B cell (primary cell): Measurements from ENCODE around the gene CTSO. TPM values are rescaled to one million over a fixed set of nuclear protein-coding genes. Genes with fewer than 3 reads are reported as not detected.
"Not testable (repeated sequence)": the region's sequence is repeated elsewhere in the genome, so short reads cannot be mapped to it uniquely, and the experiment has no call there.

Source experiments
- ATAC-seq: fragments of 200-7000 bp; cut with Tn5 transposase; one replicate; pipeline ENCODE4 v1.10.0; 2021; ENCODE audit warnings: low read depth, mild to moderate bottlenecking, moderate number of reproducible peaks, moderate library complexity
- CTCF ChIA-PET: fragments of 350-600 bp; sonication (Branson Sonifier 250); formaldehyde crosslinking; loops from one replicate; lab custom pipeline; 2021; ENCODE audit warnings: antibody characterized with exemption, inconsistent platforms; lab: Charles Lee
- POLR2A ChIA-PET: fragments of 350-600 bp; sonication (Branson Sonifier 250); formaldehyde crosslinking; loops from one replicate; lab custom pipeline; 2021; ENCODE audit warnings: antibody characterized with exemption; lab: Charles Lee
- DNase-seq: peaks from one replicate; pipeline ENCODE4 v3.0.0; 2013
- H2AFZ ChIP-seq: 2 replicates; pipeline ENCODE4 v1.6.1; 2012; ENCODE audit warnings: mild to moderate bottlenecking, low read depth, low read length; ENCODE audit not compliant: insufficient read depth, poor library complexity, severe bottlenecking
- H3K27ac ChIP-seq, 2 donors: 1 replicate in 1 of 2; 2 replicates in 1 of 2; pipeline ENCODE4 v1.5.1; 2012 to 2013; ENCODE audit warnings: low read length in 2 of 2, mild to moderate bottlenecking in 2 of 2, moderate library complexity in 1 of 2
- H3K27me3 ChIP-seq, 4 experiments: fragments of 200-600 bp in 1 of 4; sonication (generic) in 1 of 4; replicated peaks in 1 of 4; 1 replicate in 2 of 4; 2 replicates in 2 of 4; pipeline versions ENCODE4 v1.6.1 to v1.7.0; 2013 to 2016; ENCODE audit warnings: low read length in 3 of 4, mild to moderate bottlenecking in 2 of 4, mixed read lengths in 1 of 4, moderate library complexity in 1 of 4; ENCODE audit not compliant: insufficient read depth in 4 of 4, control insufficient read depth in 3 of 4; ENCODE audit errors: control extremely low read depth in 1 of 4
- H3K36me3 ChIP-seq, 2 experiments: replicated peaks in 1 of 2; 1 replicate in 1 of 2; 2 replicates in 1 of 2; pipeline versions ENCODE4 v1.6.1 to v1.7.1; 2013; ENCODE audit warnings: low read length in 1 of 2; ENCODE audit not compliant: insufficient read depth in 2 of 2, control insufficient read depth in 1 of 2; ENCODE audit errors: control extremely low read depth in 1 of 2, extremely low read depth in 1 of 2
- H3K4me1 ChIP-seq, 2 donors: fragments of 200-600 bp in 1 of 2; sonication (generic) in 1 of 2; 1 replicate in 1 of 2; 2 replicates in 1 of 2; pipeline versions ENCODE4 v1.5.1 to v1.6.1; 2013 to 2017; ENCODE audit warnings: low read length in 2 of 2; ENCODE audit not compliant: control insufficient read depth in 2 of 2, insufficient read depth in 2 of 2
- H3K4me2 ChIP-seq: replicated peaks from 2 replicates; pipeline ENCODE3; 2012; ENCODE audit warnings: mild to moderate bottlenecking, low read depth, low read length; ENCODE audit not compliant: poor library complexity, severe bottlenecking
- H3K4me3 ChIP-seq, 5 experiments: fragments of 200-600 bp in 1 of 5; sonication (generic) in 1 of 5; 1 replicate in 3 of 5; 2 replicates in 2 of 5; pipeline versions ENCODE4 v1.5.1 to v1.7.0; 2011 to 2016; ENCODE audit warnings: low read length in 4 of 5, mild to moderate bottlenecking in 4 of 5, low read depth in 2 of 5, control low read depth in 1 of 5, moderate library complexity in 1 of 5; ENCODE audit not compliant: insufficient read depth in 1 of 5; ENCODE audit errors: control extremely low read depth in 1 of 5, extremely low read depth in 1 of 5
- H3K79me2 ChIP-seq: fragments of 200-600 bp; sonication (generic); one replicate; pipeline ENCODE4 v1.6.0; 2016; ENCODE audit warnings: low read length; ENCODE audit not compliant: control insufficient read depth, insufficient read depth
- H3K9ac ChIP-seq: fragments of 200-600 bp; sonication (generic); 2 replicates; pipeline ENCODE4 v1.6.1; 2017; ENCODE audit warnings: mild to moderate bottlenecking, low read length, moderate library complexity
- H3K9me3 ChIP-seq, 3 donors: one replicate each; pipeline versions ENCODE4 v1.6.1 to v1.7.1; 2013; ENCODE audit warnings: low read length in 2 of 3; ENCODE audit not compliant: control insufficient read depth in 2 of 3, insufficient read depth in 1 of 3; ENCODE audit errors: control extremely low read depth in 1 of 3
- H4K20me1 ChIP-seq: 2 replicates; pipeline ENCODE4 v1.6.0; 2012; ENCODE audit warnings: mild to moderate bottlenecking, low read length; ENCODE audit not compliant: insufficient read depth, control insufficient read depth, poor library complexity, severe bottlenecking
- H3K27ac Mint-ChIP-seq: one replicate; pipeline ENCODE4 v1.8.0; 2021; ENCODE audit warnings: mixed read lengths
- H3K27me3 Mint-ChIP-seq: one replicate; pipeline ENCODE4 v1.8.0; 2021; ENCODE audit warnings: mixed read lengths
- H3K4me1 Mint-ChIP-seq: one replicate; pipeline ENCODE4 v1.8.0; 2021; ENCODE audit warnings: mixed read lengths
- H3K4me3 Mint-ChIP-seq: one replicate; pipeline ENCODE4 v1.8.0; 2021; ENCODE audit warnings: mixed read lengths
- H3K9me3 Mint-ChIP-seq: one replicate; pipeline ENCODE4 v1.8.0; 2022; ENCODE audit warnings: mixed read lengths; ENCODE audit not compliant: insufficient read depth
- EZH2 ChIP-seq: IDR thresholded peaks from 2 replicates; pipeline ENCODE4 v1.6.1; 2012; ENCODE audit warnings: borderline replicate concordance, low read depth, mild to moderate bottlenecking, moderate library complexity, low read length; ENCODE audit not compliant: insufficient read depth, poor library complexity, severe bottlenecking
- WGBS: methylation state at CpG from one replicate; pipeline ENCODE4 v1.1.5; 2013; ENCODE audit warnings: missing lambda C conversion rate; ENCODE audit not compliant: insufficient coverage; 5-methylcytosine and 5-hydroxymethylcytosine counted together
- intact Hi-C: fragments of 100-400 bp; cut with micrococcal nuclease; formaldehyde crosslinking; loops from one replicate; pipeline ENCODE4 v1.10.0; 2022
- polyA plus RNA-seq: library from polyadenylated mRNA; depleted of rRNA; stranded (reverse); fragments of >200 nt; gene quantifications from 2 replicates; pipeline ENCODE4 v1.2.3, GENCODE V29; 2012
- total RNA-seq, 2 donors: library from RNA; stranded (reverse); fragments of 120-200 nt in 1 of 2; gene quantifications; 1 replicate in 1 of 2; 2 replicates in 1 of 2; pipeline versions ENCODE4 v1.2.3 to v1.2.4, GENCODE V29; 2013 to 2022
- TF ChIP-seq, protein P1 (sequence below): fragments of 200-600 bp; IDR thresholded peaks from one replicate; pipeline ENCODE4 v1.8.0; 2022; ENCODE audit warnings: antibody characterized with exemption, mild to moderate bottlenecking

Gene CTSO
- total and polyA plus RNA-seq, 2 donors (not counting 1 experiment from before 2014, with no cell fraction given): 8.5 to 15.5 TPM

DNA sequence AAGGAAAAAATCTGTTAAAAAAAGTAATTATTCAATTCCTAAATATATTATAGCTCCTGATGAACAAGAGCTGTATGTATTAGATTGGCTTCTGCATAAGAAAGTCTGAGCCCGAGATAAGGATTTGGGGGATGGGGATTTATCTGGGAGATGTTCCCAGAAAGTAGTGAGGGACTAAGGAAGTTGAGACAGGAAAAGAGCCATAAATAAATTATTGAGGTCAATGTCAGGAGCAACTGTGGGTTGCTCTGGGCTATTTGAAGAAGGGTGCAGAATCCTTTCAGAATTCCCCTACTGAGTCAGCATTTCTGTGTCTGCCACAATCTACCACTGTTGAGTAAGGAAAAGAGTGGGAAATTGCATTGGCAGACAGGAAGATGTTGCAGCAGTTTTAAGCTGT lies 53.3 kb downstream of the CTSO start:
- Histone ChIP-seq H3K4me3 (no peak overlapping the region), H3K36me3 (no peaks in the 10 kb centered on the region), H3K79me2 (no peaks in the 10 kb centered on the region), H4K20me1 (no peaks in the 10 kb centered on the region), H3K27ac (no peak overlapping the region), H3K4me2 (no peak overlapping the region), H2AFZ (no peak overlapping the region), H3K9ac (no peak overlapping the region), H3K4me1 (no peaks in the 10 kb centered on the region), H3K27me3 (no peaks in the 10 kb centered on the region), H3K9me3 (peaks cover 0 to 1% (median 0%) of the 10 kb centered on the region in 3 donors)
- no peaks in the 10 kb centered on the region for H3K9me3 Mint-ChIP-seq
- ATAC-seq (no peak), DNase-seq (no peak)
- intact Hi-C loops: no loop called here
- H3K27ac Mint-ChIP-seq: no peak overlapping the region
- H3K4me1 Mint-ChIP-seq: no peaks in the 10 kb centered on the region
- no peak overlapping the region for H3K4me3 Mint-ChIP-seq
- H3K27me3 Mint-ChIP-seq: no peaks in the 10 kb centered on the region
- ChIA-PET POLR2A (no interaction called here), CTCF (interaction anchor here (1.1 kb wide), 1 partner anchor 10 kb away, joined by 3 read pairs; no protein-coding TSS in a partner anchor)
- 78% methylated on average over 1 of the region's 1 CpG for WGBS
- TF ChIP-seq, protein P1, sequence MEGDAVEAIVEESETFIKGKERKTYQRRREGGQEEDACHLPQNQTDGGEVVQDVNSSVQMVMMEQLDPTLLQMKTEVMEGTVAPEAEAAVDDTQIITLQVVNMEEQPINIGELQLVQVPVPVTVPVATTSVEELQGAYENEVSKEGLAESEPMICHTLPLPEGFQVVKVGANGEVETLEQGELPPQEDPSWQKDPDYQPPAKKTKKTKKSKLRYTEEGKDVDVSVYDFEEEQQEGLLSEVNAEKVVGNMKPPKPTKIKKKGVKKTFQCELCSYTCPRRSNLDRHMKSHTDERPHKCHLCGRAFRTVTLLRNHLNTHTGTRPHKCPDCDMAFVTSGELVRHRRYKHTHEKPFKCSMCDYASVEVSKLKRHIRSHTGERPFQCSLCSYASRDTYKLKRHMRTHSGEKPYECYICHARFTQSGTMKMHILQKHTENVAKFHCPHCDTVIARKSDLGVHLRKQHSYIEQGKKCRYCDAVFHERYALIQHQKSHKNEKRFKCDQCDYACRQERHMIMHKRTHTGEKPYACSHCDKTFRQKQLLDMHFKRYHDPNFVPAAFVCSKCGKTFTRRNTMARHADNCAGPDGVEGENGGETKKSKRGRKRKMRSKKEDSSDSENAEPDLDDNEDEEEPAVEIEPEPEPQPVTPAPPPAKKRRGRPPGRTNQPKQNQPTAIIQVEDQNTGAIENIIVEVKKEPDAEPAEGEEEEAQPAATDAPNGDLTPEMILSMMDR: no peak
- no peak for TF ChIP-seq EZH2

DNA sequence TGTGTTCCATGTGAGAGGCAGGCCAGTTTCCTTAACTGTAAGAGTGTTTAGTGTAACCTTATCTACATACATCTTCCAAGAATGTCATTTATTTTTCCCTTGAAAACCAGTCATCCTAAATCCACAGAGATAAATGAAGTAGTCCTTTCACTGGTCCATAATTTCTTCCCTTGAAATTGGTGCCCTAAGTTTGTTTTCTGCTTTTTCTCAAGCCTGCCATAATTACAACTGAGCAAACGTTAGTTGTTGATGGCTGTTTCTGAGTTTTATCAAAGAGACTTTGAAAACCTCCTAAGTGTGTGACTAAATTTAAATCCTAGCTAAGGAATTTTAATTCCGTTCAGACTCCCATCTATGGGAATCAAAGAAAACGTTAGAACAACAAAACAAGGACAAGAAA lies 53.8 kb downstream of the CTSO start:
- H3K36me3 ChIP-seq: no peaks in the 10 kb centered on the region
- no peak overlapping the region for H2AFZ ChIP-seq
- ATAC-seq (no peak), DNase-seq (no peak)
- no peaks in the 10 kb centered on the region for H3K9me3 Mint-ChIP-seq
- no peaks in the 10 kb centered on the region for H3K4me1 Mint-ChIP-seq
- no peaks in the 10 kb centered on the region for H3K9me3 ChIP-seq
- no peaks in the 10 kb centered on the region for H3K4me1 ChIP-seq
- H3K4me3 Mint-ChIP-seq: no peak overlapping the region
- no peaks in the 10 kb centered on the region for H3K79me2 ChIP-seq
- TF ChIP-seq EZH2: no peak
- TF ChIP-seq, protein P1: no peak
- H3K27ac Mint-ChIP-seq: no peak overlapping the region
- no peaks in the 10 kb centered on the region for H3K27me3 ChIP-seq
- no peaks in the 10 kb centered on the region for H3K27me3 Mint-ChIP-seq
- WGBS: no CpG with 5 or more reads among the region's 3 CpGs
- no peak overlapping the region for H3K4me3 ChIP-seq
- H4K20me1 ChIP-seq: no peaks in the 10 kb centered on the region
- H3K9ac ChIP-seq: no peak overlapping the region
- POLR2A ChIA-PET: no interaction called here
- no peak overlapping the region for H3K27ac ChIP-seq
- CTCF ChIA-PET: interaction anchor here (1.1 kb wide), 1 partner anchor 10 kb away, joined by 3 read pairs; no protein-coding TSS in a partner anchor
- no peak overlapping the region for H3K4me2 ChIP-seq
- intact Hi-C loops: no loop called here

DNA sequence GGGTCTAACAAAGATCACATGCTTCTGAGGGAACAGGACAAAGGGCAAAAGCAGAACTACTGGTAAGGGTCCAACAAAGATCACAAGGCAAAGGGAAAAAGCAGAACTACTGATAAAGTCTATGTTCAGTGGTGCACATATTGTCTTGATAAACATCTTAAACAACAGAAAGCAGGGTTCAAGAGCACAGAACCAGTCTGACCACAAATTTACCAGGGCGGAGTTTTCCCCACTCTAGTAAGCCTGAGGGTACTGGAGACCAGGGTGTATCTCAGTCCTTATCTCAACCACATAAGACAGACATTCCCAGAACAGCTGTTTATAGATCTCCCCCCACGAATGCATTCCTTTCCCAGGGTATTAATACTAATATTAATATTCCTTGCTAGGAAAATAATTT lies 55.3 kb downstream of the CTSO start:
- H3K36me3 ChIP-seq, ATAC-seq, intact Hi-C loops, H3K9ac ChIP-seq, H3K27ac Mint-ChIP-seq, H3K4me1 ChIP-seq, H2AFZ ChIP-seq, H3K4me3 ChIP-seq, H3K27me3 Mint-ChIP-seq, H4K20me1 ChIP-seq, H3K9me3 ChIP-seq, H3K27me3 ChIP-seq, H3K9me3 Mint-ChIP-seq, H3K79me2 ChIP-seq, H3K4me2 ChIP-seq, DNase-seq, POLR2A ChIA-PET, H3K4me1 Mint-ChIP-seq, H3K4me3 Mint-ChIP-seq, CTCF ChIA-PET, H3K27ac ChIP-seq: not testable (repeated sequence)
- WGBS: 100% methylated on average over 1 of the region's 2 CpGs
